GM11168 (cell line): ENCODE measurements around the gene KCNT1.

Source experiments
- in situ Hi-C: fragments of 300-500 bp; cut with MboI; formaldehyde crosslinking; loops from one replicate; pipeline ENCODE4 v1.12.0; 2022; ENCODE audit warnings: low sequenced_read_pairs; ENCODE audit not compliant: unreplicated experiment

The KCNT1 gene

DNA sequence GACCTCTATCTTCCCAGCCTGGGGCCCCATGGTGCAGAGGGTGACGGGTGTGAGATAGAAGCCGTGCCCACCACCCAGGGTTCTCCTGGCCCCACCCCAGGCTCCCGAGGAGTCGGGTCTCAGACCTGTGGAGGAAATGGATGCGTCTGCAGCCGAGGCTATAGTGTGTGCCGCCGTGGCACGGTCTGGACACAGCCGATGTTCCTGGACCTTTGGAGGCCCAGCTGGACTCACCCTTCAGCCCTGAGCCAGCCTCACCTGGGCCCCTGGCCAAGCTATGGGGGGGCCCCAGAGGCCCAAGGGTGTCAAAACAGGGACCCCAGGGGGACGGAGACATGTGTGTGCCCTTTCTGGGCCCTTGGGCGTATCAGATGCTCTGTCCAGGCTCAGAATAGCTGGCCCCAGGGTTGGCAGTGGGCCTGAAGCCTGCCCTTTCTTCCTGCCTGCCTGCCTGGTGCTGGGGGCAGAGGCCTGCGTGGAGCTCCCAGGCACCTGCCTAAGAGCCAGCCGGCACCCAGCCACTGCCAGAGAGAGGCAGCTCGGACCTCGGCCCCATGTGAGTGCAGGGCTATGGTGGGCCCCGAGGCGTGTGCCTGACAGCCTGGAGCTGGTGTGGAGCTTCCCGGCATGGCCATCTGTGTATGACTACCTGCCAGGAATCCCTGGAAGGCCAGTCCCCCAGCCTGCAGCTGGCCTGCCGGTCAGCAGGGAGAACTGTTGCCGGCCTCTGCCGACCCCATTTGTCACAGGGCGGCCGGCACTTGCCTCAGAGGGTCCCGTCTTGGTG is 41.8 kb downstream of the KCNT1 start:
- in situ Hi-C loops, result no loop called here

DNA sequence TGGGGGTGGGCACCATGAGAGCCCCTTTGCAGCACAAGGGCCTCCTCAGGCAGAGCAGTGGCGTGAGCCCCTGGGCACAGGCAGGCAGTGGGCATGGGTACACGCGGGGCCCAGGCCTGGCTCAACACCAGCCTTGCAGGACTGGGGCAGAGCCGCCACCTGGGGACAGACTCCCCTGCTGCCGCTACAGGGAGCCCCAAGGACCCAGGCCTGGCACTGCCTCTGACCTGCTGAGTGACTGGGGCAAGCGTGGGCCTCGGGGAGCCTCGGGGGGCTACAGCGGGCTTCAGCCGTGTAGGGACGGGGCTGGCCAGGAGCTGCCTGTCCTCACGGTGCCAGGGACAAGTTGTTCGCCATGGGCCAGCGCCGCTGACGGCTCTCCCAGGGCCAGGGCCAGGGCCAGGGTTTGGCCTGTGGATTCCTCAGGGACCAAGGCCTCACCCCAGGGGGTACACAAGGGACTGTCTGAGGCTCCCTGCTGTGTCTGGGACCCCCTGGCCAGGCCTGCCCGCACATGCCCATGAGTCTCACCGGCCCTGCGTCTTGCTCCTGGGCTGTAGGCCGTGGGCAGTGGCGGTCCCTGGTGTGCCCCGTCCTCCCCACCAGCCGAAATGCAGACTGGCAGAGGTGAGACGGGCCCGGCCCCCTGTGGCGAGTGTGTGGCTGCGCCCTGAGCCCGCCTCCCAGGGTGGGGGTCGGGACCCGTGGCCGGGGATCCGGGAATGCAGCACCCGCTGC is 42.5 kb downstream of the KCNT1 start:
- in situ Hi-C loops, result no loop called here

DNA sequence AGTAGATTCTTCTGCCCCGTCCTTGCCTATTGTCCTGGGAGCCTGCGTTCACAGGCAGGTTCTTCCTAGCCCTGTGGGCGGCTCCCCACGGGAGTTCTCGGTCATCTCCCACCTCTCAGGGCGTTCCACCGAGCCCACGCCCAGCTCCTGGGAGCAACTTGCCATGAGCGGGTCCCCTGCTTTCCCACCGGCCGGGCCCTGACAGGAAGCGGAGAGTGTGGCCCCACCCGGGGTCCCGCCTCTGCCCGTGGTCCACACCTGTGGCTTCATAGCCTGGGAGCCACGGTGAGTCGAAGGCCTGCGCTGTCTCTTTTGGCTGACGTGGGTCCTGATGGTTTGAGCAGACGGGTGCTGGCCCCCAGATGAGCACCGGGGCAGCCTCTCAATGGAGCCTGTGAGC is 43.2 kb downstream of the KCNT1 start:
- in situ Hi-C loops, result no loop called here

DNA sequence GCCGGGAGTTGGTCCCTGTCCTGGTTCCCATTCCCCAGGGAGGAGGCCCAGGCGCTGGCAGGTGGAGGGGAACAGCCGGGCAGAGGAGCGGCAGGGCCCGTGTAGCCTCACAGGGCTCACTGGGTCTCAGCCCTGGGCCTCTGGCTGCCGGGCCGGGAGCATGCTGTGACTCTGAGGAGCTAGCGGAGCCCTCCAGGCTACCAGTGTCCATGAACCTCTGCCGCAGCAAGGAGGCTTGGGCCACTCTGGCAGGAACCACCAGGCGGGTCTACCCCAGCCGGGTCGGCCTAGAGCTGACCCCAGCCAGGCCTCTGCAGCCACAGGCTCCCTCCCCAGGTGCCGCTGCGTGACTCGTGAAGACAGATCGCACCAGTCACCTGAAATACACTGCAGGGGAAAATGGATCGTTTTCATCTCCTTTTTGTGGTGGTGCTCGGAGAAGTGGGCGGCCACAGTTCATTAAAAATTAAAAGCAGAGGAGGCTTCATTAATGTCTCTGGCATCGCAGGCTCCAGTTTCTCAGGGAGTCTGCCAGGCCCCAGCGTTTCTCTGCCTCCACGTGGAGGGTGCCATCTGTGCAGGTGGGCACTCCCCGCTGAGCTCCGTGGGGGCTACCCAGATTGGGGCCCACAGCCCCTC is 43.8 kb downstream of the KCNT1 start:
- in situ Hi-C loops, result no loop called here

DNA sequence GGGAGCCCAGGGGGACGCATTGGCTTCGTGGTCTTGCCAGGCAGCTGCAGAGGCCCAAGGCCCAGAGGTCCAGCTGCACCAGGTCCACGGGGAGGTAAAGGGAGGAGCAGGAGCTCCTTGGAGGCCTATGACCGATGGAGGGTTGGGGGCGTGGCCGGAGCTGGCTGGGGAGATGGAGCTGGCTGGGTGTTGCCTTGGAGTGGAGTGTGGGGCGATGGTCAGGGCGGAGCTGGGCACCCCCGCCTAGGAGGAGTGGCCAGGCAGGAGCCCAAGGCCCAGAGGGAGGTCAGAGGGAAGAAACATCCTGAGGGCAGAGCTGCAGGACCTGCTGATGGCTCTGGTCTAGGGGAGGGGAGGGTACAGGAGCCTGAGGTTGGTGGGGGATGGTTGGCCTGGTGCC is 44.6 kb downstream of the KCNT1 start:
- in situ Hi-C loops, result no loop called here

DNA sequence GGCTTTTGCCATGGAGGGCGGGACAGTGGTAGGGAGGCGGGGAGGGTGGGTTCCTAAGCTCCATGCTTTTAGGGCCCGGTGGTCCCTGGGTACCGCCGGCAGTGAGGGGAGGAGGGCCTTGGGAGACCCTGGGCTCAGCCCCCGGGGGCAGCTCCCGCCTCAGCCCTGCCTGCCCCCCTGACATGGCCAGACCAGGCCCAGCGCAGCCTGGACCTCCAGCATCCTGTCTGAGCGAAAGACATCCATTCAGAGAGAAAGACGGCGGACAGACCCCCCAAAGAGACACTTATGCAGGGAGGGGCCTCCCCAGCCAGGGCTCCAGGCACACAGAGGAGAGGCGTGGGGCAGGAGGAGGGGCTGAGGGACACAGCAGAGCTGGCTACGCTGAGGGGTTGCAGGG is 45.3 kb downstream of the KCNT1 start:
- in situ Hi-C loops, result no loop called here

DNA sequence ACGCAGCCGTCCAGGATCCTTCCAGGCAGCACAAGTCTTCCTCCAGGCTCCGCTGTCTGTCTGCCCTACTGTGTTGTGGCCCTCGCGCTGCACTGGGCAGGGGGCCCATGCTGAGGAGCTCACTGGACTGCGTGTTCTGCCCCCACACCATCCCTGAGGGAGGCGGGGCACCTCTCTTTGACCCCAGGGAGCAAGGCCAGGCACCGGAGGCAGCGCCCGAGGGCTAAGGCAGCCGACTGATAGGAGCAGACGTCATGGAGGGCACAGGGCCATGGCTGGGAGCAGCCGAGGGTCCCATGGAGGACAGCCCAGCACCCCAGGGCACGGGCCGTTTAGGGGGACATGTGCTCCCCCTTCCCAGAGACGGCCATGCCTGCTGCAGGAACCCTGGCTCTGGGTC is 46.7 kb downstream of the KCNT1 start:
- in situ Hi-C loops, result no loop called here

DNA sequence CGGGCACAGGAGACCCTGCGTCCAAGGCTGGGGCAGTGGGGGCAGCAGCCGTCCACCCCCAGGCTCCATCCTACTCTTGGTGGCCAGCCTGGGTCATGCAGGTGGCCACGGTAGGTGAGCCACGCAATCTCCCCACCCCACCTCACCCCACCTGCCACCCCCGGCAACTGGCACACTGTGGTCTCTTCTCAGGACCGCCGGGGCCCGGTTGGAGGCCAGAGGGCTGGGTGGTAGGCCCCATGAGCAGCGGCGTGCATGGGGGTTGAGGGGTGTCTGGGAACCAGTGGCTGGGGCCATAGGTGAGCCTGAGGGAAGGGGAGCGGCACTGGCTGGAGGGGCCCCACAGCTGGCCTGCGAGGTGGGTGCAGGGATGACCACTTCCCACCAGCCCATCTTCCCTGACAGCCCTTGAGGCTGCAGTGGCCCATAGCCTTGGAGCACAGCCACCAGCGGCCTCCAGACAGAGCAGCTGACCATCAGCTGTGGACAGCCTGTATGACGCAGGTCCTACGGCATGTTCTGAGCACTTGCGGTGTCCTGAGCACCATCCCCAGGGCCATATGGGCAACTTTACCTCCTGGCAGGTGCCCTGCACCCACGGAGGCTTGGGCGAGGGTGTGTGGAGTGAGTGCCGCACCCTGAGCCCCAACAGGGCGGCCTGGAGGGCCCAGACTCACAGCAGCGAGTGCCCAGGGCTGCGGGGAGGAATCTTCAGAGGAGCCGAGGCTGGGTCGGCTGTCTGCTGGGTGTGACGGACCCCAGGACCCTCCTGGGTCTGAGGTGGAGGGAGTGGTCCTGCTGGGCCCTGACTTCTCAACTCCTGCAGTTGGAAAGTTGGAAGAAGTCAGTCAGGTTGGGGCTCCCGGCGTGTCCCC is 47.4 kb downstream of the KCNT1 start:
- in situ Hi-C loops, result no loop called here

DNA sequence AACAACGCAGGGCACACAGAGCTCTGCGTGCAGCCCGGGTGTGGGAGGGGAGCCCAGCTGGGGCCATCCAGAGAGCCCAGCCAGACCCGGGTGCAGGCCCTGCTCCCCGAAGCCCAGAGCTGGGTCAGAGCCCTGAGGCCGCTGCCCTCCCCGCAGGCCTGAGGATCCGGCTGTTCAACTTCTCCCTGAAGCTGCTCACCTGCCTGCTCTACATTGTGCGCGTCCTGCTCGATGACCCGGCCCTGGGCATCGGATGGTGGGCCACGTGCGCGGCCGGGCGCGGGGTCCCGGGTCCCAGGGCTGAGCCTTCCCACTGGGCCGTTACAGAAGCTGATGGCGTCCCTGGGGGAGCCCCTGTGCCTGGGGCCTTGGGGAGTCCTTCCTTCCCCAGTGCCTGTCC is 48.8 kb downstream of the KCNT1 start:
- in situ Hi-C loops, result no loop called here

DNA sequence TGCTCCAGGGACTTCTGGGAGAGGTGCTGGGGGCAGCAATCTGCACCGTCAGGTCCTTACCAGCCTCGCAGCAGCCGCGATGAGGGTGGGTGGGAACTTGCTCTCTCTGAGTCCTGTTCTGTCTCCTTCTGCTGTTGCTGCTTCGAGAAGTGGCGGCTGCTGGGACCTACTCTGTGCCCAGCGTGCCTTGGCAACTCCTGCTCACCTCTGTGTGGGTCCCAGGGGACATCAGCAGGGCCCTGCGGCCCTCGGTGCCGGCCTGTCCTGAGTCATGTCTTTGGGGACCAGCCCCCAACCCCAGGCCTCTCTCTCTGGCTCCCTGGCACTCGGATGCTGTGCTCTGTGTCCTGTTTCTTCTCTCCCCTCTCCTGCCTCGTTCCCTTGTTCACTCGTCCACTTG is 49.5 kb downstream of the KCNT1 start:
- in situ Hi-C loops, result no loop called here

DNA sequence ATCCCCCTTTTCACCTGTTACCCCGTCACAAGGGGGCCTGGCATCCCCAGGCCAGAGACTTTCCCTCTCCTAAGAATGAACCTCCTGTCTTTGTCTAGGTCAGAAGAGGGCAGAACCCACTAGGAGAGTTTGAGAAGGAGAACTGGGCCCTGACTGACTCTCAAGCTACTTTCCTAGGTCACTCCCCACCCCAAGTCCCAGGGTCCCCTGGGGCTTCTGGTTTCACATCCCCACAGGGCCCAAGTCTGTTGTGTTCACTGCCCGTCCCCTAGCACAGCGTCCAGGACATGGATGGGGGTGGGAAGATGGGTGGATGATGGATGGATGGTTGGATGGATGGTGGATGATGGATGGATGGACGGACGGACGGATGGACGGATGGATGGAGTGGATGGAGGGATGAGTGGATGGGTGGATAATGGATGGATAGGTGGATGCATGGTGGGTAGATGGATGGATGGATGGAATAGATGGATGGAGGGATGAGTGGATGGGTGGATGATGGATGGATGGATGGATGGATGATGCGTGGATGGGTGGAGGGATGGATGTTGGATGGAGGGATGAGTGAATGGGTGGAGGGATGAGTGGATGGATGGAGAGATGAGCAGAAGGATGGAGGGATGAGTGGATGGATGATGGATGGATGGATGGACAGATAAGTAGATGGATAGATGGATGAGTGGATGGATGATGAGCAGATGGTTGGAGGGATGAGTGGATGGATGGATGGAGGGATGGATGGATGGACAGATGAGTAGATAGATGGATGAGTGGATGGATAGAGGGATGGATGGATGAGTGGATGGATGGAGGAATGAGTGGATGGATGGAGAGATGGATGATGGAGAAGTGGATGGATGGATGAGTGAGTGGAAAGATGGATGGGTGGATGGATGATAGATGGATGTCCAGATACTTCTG is 50.6 kb downstream of the KCNT1 start:
- in situ Hi-C loops, result no loop called here

DNA sequence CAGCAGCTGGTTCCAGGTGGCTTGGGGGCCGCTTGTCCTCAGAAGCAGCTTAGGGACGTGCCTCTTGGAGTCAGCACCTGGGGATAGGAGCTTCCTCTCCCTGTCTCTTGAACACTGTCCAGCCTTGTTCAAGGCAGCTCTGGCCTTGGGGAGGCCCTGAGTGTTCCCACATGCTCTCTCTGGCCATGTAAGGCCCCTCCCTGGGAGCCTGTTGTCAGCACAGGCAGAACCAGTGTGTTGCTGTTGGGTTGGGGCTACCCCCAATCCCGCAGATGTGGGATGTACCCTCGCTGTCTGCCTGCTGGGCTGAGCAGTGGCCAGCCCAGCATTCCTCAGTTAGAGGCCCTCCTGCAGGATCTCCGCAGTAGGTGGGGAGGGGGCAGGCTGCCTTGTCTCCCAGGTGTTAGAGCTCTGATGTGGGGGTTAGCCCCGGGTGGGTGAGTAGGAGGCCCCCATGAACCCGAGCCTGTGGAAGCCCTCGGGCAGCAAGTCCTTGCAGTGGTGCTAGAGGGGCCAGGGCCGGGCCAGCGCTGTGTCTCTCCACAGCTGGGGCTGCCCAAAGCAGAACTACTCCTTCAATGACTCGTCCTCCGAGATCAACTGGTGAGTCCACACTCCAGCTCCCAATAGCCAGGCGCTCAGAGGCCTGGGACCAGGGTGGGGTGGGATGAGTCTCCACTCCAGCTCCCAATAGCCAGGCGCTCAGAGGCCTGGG is 51.6 kb downstream of the KCNT1 start:
- in situ Hi-C loops, result no loop called here

DNA sequence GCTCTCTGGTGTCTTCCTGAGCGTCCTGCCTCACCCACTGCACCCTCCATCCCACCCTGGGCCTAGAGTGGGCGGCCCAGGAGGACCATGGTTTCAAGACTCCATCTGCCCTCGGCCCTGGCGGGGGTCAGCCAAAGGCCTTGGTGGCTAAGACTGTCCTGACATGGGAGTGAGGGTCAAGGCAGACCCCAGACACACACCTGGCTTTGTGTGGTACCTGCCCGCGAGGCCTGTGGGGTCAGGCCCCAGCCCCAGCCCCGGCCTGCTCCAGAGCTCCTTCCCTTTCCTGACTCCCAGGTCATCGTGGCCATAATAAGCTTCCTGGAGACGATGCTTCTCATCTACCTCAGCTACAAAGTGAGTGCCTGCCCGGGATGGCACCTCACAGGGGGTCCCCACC is 54.6 kb downstream of the KCNT1 start:
- in situ Hi-C loops, result no loop called here

DNA sequence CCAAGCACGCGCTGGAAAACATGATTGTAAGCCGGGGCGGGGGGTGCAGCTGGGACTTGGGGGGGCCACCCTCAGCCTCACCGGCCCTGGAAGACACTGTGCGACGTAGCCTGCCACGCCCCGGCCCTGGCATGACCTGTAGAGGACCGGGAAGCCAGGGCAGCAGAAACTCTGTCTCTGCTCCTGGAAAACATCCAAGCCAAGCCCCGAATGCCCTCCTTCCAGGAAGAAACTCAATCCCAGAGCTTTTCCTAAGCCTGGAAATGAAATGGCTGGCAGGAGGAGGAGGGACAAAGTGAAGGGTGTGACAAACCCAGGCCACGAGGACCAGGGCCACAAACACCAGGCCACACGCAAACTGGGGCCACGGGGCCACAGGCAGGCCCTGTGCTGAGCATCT is 55.4 kb downstream of the KCNT1 start:
- in situ Hi-C loops, result no loop called here

DNA sequence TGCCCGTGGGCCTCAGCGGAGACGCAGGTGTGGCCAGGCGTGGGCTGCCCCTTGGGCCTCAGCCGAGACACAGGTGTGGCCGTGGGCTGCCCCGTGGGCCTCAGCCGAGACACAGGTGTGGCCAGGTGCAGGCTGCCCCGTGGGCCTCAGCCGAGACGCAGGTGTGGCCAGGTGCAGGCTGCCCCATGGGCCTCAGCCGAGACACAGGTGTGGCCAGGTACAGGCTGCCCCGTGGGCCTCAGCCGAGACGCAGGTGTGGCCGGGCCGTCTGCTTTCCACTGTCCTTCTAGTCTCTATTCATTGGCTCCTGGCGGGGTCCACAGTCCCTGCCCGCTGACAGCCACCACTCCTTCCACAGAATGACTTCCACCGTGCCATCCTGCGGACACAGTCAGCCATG is 56.1 kb downstream of the KCNT1 start:
- in situ Hi-C loops, result no loop called here

DNA sequence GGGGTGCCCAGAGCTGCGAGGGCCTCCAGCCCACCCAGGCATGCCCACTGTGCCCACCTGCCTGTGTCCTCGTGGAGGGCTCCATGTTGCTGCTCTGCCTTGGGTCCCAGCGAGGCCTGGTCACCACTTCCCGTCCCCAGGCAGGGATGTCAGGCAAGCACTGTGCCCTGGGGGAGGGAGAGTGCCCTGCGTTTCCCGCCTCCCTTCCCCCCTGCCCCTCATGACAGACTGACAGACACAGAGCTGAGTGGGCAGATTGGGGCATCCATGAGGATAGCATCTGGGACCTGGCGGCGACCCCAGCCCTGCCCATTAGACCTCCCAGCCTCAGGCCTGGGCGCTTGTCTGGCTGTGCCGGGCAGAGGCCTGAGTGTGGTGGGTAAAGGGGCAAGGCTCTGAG is 56.9 kb downstream of the KCNT1 start:
- in situ Hi-C loops, result no loop called here

DNA sequence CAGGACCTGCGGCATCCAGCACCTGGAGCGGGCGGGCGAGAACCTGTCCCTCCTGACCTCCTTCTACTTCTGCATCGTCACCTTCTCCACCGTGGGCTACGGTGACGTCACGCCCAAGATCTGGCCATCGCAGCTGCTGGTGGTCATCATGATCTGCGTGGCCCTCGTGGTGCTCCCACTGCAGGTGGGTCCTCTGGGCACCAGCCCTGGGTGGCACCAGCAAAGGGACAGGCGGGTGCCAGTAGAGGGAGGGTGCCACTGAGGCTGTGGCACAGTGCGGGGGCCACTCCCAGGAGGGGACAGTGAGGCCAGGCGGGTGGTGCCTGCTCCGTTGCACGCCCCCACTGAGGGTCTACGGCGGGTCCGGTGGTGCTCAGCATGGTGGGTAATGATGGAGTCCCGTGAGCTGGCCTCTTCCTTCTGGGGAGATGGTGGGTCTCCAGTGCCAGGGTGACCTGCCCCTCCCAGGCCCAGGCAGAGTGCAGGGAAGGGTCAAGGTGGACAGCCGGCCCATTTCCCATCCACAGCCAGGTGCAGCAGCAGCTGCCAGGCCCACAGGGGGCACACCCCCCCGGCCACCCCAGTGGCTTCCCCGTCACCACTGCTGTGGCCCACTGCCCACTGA is 57.8 kb downstream of the KCNT1 start:
- in situ Hi-C loops, result no loop called here

DNA sequence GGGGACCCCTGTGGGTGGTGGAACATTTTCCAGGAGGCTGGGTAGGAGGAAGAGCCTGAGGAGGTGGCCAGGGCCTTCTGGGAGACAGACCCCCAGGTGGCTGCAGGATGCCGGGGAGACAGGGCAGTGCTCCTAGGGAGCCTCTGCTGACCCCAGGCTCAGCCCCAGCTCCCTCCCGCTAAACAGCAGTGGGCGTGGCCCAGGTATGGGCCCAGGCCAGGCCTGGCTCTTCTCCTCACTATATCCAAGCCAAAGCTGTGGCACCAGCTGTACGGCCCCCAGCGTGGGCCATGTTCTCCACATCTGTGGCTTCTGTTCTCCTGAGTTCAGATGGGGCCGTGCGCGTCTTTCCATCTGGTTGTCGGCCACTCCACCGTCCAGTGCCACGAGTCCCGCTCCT is 58.5 kb downstream of the KCNT1 start:
- in situ Hi-C loops, result no loop called here
